HG02973 (cell line): ENCODE measurements around the gene GALNT12.

ENCODE experiments used
- ATAC-seq: cut with Tn5 transposase; IDR thresholded peaks from one replicate; pipeline ENCODE4 v1.9.1; 2021; ENCODE audit warnings: moderate library complexity; ENCODE audit not compliant: unreplicated experiment

The GALNT12 gene

GRCh38 chr9:98801561-98801960, 5.9 kb upstream of the GALNT12 start:
- ATAC-seq = no peak

- no peak for ATAC-seq
Observed at GRCh38 chr9:98801969-98802371, 5.5 kb upstream of the GALNT12 start.

- ATAC-seq = no peak
Observed at GRCh38 chr9:98804083-98804482, 3.4 kb upstream of the GALNT12 start.

GRCh38 chr9:98805506-98806272, 1.8 kb upstream of the GALNT12 start:
- ATAC-seq = no peak

- ATAC-seq = no peak
Observed at GRCh38 chr9:98806394-98807035, 955 bp upstream of the GALNT12 start.

- no peak for ATAC-seq
Observed at GRCh38 chr9:98807814-98808195, 335 bp downstream of the GALNT12 start.

GRCh38 chr9:98808411-98808815, 943 bp downstream of the GALNT12 start:
- no peak for ATAC-seq

GRCh38 chr9:98808875-98809274, 1.4 kb downstream of the GALNT12 start:
- no peak for ATAC-seq

- ATAC-seq = no peak
Observed at GRCh38 chr9:98809311-98810101, 2.0 kb downstream of the GALNT12 start.

GRCh38 chr9:98810102-98810842, 2.8 kb downstream of the GALNT12 start:
- ATAC-seq = no peak

- ATAC-seq = no peak
Observed at GRCh38 chr9:98811051-98811650, 3.7 kb downstream of the GALNT12 start.

- no peak for ATAC-seq
Observed at GRCh38 chr9:98815391-98815951, 8.0 kb downstream of the GALNT12 start.

- ATAC-seq = no peak
Observed at GRCh38 chr9:98818764-98819163, 11.3 kb downstream of the GALNT12 start.

GRCh38 chr9:98819231-98819630, 11.8 kb downstream of the GALNT12 start:
- no peak for ATAC-seq

GRCh38 chr9:98821831-98822230, 14.4 kb downstream of the GALNT12 start:
- no peak for ATAC-seq

- no peak for ATAC-seq
Observed at GRCh38 chr9:98822661-98823060, 15.2 kb downstream of the GALNT12 start.

- no peak for ATAC-seq
Observed at GRCh38 chr9:98823666-98824334, 16.3 kb downstream of the GALNT12 start.

- ATAC-seq = no peak
Observed at GRCh38 chr9:98825414-98825813, 17.9 kb downstream of the GALNT12 start.

- ATAC-seq = no peak
Observed at GRCh38 chr9:98826716-98827115, 19.2 kb downstream of the GALNT12 start.

- ATAC-seq = no peak
Observed at GRCh38 chr9:98829766-98830165, 22.3 kb downstream of the GALNT12 start.
